Lower leg skin (tissue), 4 donors: Measurements from ENCODE around the gene HEY2. TPM values are rescaled to one million over a fixed set of nuclear protein-coding genes. Genes with fewer than 3 reads are reported as not detected.

Source experiments
- DNase-seq, 2 donors: peaks; one replicate each; pipeline ENCODE4 v3.0.0-alpha.2; 2019; ENCODE audit warnings: low spot score in 2 of 2
- H3K4me3 ChIP-seq: fragments of 200-600 bp; sonication (generic); 2 replicates; pipeline ENCODE4 v1.5.1; 2017; ENCODE audit warnings: mild to moderate bottlenecking, low read depth; ENCODE audit not compliant: poor library complexity, severe bottlenecking
- CTCF ChIP-seq, 3 donors: fragments of 450-650 bp; IDR thresholded peaks; one replicate each; pipeline ENCODE4 v1.5.1; 2016; ENCODE audit warnings: antibody characterized with exemption in 3 of 3, mild to moderate bottlenecking in 3 of 3, moderate library complexity in 2 of 3
- POLR2A ChIP-seq, 2 donors: fragments of 450-650 bp; IDR thresholded peaks; one replicate each; pipeline ENCODE4 v1.6.1; 2016 to 2017; ENCODE audit warnings: antibody characterized with exemption in 2 of 2, mild to moderate bottlenecking in 1 of 2, moderate library complexity in 1 of 2
- WGBS, 2 donors: methylation state at CpG; one replicate each; pipeline ENCODE4 v1.1.5; 2018; 5-methylcytosine and 5-hydroxymethylcytosine counted together
- intact Hi-C: fragments of 100-400 bp; cut with DNase I; formaldehyde crosslinking; loops from one replicate; pipeline ENCODE4 v1.15.0; 2023; ENCODE audit warnings: low total_unique reads
- total RNA-seq, 4 donors: library from RNA; depleted of rRNA; stranded (reverse); fragments of >200 nt; gene quantifications; one replicate each; pipeline ENCODE4 v1.1.0, GENCODE V29; 2016

HEY2 gene
- total RNA-seq, 4 donors from 2014 or later: 0.65 to 2.9 (median 1.5) TPM

- intact Hi-C loops: no loop called here
Observed at GRCh38 chr6:125746731-125747588, 2.5 kb upstream of the HEY2 start.

DNA sequence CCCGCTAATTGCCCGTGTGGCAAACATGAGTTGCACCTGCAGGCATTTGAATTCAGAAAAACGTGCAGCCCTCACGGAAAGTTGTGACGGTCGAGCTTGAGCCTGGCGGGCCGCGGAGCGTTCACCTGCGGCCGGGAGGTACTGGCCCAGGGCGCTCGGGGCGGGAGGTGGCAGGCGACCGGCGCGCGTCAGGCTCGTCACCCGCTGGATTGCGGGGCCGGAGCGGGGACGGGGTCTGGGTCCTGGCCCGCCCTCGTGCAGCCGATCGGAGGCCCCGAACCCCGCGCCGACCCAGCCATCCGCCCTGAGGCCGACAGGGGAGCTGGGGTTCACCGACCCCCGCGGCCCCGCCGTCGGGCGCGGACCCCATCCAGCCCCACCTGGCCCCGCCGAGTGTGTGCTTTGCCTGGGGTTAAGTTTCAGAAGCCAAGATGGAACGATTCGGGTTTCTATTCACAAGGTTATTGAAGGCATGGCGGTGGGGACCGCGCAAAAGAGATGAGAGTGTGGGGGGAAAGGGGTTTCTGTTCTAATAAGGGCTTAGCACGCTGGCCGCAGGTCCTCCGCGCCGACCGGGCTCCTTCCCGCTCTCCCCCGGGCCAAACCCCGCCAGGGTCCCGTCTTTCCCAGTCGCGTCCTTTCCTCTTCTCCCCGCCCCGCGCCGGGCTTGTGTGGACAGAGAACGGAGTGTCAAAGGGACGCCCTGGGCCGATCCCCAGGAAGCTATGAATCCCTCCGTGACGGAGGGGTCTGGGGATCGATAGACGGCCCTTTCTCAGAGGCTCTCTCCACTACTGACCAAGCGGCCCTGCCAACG lies 1.6 kb upstream of the HEY2 start:
- intact Hi-C loops: no loop called here
- peak overlapping the region; percentile 25 for H3K4me3 ChIP-seq
- TF ChIP-seq CTCF (IDR thresholded peaks at IDR 0.05): no peak
- no peak for TF ChIP-seq POLR2A (IDR thresholded peaks at IDR 0.05)
- DNase-seq: peak in 1 of 2 donors; percentile 89
- 1 to 2% methylated on average over 61 to 76 of the region's 76 CpGs for WGBS, 2 donors

More at GRCh38 chr6:125746731-125747588, 2.5 kb upstream of the HEY2 start:
- H3K4me3 ChIP-seq: peak overlapping the region; percentile 29
- no peak for TF ChIP-seq CTCF (IDR thresholded peaks at IDR 0.05)
- no peak for TF ChIP-seq POLR2A (IDR thresholded peaks at IDR 0.05)
- 4 to 13% methylated on average over 32 of the region's 32 CpGs for WGBS, 2 donors
- DNase-seq: peak in 1 of 2 donors; percentile 87

- TF ChIP-seq CTCF (IDR thresholded peaks at IDR 0.05) (no peak), POLR2A (IDR thresholded peaks at IDR 0.05) (no peak)
- intact Hi-C loops: no loop called here
- WGBS, 2 donors: 0% methylated on average over 39 to 41 of the region's 42 CpGs
- peak overlapping the region; percentile 67 for H3K4me3 ChIP-seq
- DNase-seq: no peak
Observed at GRCh38 chr6:125748406-125749172, 843 bp upstream of the HEY2 start.

DNA sequence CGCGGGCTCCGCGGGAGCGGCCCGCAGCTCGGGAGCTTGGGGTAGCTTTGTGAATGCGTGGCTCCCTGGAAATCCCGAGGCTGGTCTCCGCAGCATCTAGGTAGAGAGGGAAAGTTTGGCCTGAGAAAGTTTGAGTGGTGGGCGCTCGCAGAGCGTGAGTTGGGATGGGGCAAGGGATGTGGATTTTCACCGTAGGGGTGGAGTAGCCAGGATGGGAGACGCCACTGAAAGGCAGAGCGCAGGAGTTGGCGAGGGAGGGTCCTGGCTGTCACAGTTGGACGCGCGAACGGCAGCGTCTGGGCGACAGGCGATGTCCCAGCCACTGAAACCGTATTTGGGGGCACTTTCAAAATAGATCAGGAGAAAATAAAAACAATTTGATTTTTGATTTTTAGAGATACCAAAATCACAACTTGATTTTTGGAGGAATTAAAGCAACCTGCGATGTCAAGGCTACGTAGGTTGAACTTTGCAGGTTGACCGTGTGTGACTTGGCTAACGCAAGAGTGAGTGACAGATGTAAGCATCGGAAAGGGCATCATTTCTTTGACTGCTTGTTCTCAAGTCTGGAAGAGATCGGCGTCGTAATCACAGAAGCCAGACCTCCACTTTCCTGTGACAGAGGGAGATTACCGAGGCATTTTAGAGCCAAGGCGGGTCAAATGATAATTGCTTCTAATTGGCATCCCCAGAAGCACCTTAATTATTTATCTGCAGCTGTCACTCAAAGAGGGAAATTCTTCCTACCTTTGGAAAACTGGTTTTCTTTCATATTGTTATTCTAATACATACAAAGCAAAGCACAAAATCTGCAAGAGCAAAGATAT lies 646 bp downstream of the HEY2 start:
- 3 to 4% methylated on average over 27 to 35 of the region's 35 CpGs for WGBS, 2 donors
- TF ChIP-seq CTCF (IDR thresholded peaks at IDR 0.05) (no peak), POLR2A (IDR thresholded peaks at IDR 0.05) (no peak)
- no peak for DNase-seq
- peak overlapping the region; percentile 67 for H3K4me3 ChIP-seq
- intact Hi-C loops: no loop called here
